ENCODE data around the gene KRT34.
"Not testable (repeated sequence)": the region's sequence is repeated elsewhere in the genome, so short reads cannot be mapped to it uniquely, and the experiment has no call there.

Gene KRT34

DNA sequence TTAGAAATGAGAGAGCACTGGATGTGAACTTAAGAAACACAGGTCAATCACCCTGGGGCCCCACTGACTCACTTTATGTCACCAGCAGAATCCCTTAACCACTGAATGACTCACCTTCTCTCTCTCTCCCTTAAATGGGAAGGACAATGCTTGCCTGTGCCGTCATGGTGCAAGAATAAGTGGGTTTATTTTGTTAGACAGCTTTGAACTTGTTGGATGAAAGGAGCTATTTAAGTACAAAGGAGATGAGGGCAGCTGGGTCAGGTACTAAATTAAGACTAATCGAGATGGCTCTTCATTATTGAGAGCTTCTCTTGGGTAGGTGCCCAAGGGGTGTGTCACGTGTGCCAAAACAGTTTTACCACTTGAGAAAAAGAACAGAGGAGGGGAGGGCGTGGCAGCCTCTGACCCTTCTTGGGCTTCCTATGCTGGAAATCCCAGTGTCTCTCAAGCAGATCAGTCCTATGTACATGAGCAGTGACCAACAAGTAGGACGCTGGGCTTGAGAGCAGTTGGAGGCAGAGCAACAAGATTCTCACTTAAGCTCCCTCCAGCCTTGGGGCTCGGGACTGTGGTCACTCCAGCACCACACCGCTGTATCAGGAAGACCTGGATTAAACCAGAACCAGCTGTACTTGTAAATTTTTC, 22.0 kb upstream of the KRT34 start:
- peak in 1 of 3 donors; percentile 2 for DNase-seq (ENCODE audit: low read depth in 3 of 3, low spot score in 1 of 3)

DNA sequence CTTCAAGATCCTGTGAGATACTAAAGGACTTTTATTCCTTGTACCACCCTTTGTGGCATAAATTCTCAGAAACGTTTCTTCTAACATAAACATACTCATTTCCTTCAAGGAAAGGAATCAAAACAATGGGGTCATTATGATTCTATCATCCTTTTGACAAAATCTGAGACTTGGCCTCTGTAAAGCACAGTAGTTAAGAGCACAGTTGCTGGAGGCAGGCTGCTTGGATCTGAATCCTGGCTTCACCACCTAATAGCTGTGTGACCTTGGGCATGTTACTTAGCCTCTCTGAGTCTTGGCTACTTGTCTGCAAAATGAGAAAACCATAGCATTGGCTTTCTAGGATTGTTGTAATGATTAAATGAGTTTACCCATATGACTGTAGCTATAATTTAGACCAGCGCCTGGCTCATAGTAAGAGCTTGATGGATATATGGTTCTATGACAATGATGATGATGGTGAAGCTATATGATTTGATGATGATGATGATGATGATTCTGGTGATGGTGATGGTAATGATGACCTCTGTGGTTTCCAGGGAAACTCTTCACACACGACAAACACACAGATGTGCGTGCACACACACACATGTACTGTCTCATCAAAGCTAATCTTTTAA, 21.4 kb upstream of the KRT34 start:
- no peak for DNase-seq (ENCODE audit: low read depth in 3 of 3, low spot score in 1 of 3)

DNA sequence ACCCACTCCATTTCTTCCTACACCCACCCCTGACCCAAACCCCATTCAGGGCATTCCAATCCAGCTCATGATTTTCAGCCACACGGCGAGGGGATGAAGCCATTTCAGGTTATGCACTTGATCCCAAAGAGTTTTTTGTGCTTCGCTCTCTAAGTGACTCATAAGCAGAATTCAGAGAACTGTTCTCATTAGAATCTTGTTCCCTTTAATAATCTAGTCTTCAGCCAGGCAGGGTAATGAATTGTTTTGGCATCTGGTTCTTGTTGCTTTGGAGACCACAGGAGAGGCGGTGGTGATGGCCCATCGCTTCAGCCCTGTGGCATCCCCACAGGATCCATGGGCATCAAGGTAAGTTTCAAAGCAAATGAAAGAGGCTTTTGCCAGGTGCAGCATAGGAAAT, 20.1 kb upstream of the KRT34 start:
- DNase-seq (ENCODE audit: low read depth in 3 of 3, low spot score in 1 of 3): no peak

DNA sequence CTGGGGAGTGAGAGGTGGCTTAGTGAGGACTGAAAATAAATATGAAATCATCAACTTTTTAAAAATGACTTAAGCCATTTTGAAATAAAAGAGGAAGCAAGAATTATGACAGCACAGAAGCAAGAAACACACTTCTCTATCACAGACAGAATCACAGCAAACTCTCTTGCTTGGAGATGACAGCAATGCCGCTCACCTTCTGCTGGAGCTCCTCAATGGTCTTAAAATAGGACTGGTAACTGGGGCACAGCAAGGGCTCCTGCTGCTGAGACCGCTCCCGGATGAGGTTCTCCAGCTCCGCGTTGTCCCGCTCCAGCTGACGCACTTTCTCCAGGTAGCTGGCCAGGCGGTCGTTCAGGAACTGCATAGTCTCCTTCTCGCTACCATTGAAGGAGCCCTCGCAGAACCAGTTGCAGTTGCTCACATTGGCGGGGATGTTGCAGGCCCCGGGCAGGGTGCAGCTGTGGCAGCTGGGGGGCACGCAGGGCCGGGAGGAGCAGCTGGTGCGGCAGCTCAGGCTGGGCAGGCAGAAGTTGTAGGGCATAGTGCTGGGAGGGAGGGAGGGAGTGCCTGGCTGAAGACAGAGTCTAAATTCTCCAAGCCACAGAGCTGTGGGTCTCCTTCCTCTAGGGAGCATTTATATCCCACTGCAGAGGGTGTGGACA, 15.0 kb upstream of the KRT34 start, which contains the start of gene KRT31:
Gene KRT31, minus strand, starts transcription at position 613 of the 665 bp plus-strand sequence. Its CDS starts 69 bp downstream, at position 544.
- no peak for DNase-seq (ENCODE audit: low read depth in 3 of 3, low spot score in 1 of 3)

DNA sequence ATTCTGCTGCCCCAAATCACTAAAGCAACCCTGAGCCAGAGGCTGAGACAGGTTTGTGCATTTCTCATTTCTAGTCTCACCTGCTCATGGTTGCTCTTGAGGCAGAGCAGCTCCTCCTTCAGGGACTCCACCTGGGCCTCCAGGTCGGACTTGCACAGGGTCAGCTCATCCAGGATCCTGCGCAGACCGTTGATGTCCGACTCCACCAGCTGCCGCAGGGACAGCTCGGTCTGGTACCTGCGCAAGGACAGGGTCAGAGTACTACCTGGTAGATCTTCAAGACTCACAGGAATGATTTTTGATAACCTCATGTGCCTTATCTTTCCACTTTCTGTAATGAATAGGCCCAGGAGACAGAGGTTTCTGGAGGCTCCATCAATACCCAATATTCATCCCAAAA, 14.2 kb upstream of the KRT34 start:
- DNase-seq (ENCODE audit: low read depth in 3 of 3, low spot score in 1 of 3): no peak

DNA sequence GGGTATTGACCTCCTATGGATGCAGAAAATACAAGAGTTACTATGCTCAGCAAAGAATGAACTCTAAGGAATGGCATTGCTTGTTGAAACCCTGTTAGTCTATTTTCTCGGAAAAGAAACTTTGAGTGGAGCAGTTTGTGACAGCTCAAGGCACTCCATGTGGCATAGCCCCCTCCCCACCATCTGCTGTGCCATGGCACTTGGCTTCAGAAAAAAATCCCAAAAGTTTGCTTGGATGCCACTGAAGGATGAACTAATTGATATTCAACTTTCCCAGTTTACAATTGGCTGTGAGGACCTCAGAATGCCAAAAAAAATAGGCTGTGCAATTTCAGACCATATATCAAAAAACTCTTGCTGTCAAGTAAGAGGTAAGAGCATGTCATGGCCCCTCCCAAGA, 13.5 kb upstream of the KRT34 start:
- DNase-seq (ENCODE audit: low read depth in 3 of 3, low spot score in 1 of 3): no peak

DNA sequence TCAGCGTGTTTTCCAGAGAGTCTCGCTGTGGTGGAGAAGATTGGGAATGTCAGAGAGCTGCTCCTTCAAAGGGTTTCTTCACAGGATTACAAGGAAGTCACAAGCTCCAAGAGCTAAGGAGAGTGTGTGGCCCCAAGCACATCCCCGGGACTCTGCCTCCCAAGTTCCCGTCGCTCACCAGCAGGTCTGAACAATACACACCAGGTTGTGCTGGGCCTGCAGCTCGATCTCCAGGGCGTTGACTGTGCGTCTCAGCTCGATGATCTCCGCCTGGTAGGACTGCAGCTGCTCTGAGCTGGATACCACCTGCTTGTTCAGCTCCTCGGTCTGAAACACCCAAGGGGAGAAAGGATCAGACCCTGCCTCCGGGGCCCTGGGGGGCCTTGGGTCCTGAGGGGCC, 12.9 kb upstream of the KRT34 start:
- not testable (repeated sequence) for DNase-seq (ENCODE audit: low read depth in 3 of 3, low spot score in 1 of 3)

DNA sequence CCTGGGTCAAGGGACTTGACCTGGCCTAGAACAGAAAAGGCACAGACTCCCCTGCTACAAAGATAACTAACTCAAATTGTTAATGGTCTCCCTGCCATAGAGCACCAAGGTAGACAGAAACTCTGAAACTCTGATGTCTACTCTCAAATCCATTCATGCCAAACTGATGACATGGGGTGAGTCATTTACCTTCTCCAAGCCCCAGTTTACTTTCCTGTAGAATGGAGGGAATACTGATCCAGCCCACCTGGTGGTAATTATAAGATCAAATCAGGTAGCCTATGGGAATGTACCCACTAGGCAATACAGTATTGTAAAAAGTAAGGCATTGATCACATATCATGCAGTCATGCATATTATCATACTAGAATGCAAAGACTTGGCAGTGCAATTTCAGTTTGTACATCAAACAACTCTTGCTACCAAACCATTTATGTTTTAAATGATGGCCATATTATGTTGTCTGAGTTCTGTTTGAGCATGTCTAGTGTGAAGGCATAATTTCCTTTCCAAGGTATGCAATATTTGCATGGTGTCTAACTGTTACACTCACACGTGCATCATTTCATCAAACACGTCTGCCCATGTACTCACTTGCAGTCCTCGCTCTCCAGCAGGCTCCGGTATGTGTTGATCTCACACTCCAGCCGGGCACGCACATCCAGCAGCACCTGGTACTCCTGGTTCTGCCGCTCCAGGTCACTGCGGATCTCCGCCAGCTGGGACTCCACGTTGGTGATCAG, 12.3 kb upstream of the KRT34 start:
- DNase-seq (ENCODE audit: low read depth in 3 of 3, low spot score in 1 of 3): no peak

DNA sequence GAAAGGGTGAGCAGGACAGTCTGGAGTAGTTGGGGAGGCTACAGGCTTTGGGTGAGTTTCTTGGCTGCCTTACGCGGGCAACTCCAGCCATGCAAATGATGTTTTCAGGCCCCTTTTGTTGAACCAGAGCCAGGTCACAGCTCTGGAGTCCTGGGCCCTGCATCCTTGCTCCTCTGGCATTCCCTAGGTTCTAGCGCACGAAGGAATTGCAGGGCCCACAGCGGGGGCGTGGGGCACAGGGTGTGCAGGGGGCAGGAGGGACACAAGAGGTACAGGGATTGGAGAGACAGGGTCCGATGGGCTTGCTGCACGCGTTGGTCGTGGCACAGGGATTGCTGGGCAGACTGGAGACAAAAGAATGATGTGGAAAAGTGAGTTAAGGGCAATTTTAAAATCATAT, 11.7 kb upstream of the KRT34 start:
- no peak for DNase-seq (ENCODE audit: low read depth in 3 of 3, low spot score in 1 of 3)

DNA sequence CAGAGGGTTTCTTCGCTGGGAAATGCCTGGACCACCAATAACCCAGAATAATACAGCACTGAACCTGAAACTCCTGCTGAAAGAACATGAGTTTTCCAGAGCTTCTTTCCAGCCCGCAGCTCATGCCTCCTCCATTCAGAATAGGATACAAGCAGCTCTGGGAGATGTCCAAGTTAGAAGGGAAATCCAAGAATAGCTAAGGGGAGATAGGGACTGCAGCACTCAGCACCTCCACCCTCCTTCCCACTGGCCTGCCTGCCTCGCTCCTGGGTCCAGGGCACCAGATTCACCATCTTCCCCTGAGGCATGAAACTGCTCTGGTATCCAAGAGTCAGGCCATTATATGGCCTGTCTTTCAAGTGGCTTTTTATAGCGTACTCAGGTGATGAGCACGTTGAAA, 11.2 kb upstream of the KRT34 start:
- no peak for DNase-seq (ENCODE audit: low read depth in 3 of 3, low spot score in 1 of 3)

DNA sequence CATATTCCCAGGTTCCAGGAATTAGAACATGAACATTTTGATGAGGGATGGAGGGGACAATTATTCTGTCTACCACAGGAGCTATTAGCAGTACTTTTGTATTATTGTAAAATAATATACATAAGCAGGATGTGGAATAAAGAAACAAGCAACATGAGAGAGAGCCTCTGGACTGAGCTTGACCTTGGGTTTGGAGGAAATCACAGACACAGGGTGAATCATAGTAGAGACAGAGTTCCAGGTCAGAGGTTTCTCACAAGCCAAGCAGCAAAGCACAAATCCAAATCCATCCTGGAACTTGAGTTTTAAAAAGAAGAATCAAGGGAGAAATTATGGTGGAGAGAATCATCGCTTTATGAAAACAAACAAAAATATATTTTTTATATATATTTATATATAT, 10.2 kb upstream of the KRT34 start:
- DNase-seq (ENCODE audit: low read depth in 3 of 3, low spot score in 1 of 3): no peak

DNA sequence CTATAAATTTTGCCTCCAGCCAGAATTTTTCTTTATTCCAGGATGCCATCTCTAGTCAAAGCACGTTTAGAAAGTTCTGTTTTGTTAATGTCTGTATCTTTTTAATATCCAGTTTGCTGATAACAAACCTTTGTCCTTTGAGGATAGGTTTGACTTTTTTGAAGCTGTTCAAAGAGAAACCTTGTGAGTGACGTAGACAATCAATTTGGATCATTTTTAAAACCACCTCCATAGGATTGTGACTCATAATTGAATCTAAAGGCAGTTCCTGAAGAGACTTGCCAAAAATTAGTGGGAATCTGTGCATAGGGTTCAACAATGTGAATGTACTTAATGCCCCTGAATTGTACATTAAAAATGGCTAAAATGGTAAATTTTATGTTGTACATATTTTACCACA, 9.4 kb upstream of the KRT34 start:
- DNase-seq (ENCODE audit: low read depth in 3 of 3, low spot score in 1 of 3): no peak

DNA sequence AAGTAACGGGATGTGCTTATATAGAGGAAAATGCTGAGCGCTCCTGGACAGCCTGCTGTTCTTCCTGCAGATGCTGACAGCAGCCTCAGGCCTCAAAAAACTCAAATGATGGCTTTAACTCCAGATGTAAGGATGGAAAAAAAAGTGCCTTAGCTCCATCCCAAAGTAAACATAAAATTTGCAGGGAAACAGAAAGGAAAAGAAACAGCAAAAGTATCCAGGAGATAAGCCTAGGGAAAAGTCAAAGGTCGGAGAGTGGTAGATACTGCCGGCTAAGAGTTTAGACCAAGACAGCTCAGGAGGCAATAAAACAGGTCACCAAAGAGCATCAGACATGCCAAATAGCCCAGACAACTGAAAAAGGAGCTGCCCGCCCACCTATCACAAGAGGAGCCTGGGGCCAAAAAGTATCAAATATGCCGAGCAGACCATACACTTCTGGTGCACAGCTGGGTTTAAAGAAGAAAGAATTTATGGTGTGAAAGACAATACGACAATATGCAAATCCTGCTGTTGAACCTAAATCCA, 8.4 kb upstream of the KRT34 start:
- no peak for DNase-seq (ENCODE audit: low read depth in 3 of 3, low spot score in 1 of 3)

DNA sequence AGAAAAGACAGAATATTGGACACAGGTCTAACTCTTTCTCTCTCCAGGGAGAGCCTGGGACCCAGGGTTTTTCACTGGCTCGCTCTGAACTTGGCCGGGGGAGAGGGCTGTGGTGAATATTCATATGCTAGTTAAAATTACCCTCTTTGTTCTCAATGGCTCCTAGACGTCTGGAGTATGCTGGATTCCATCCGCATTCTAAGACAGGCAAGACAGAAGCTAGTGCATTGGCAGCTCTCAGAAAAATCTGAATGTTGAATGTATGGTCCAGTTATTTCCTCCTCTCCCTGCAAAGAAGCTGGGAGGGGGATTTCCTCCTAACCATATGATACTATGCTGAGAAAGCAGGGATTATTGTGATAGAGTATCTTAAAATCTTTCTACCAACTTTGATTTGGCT, 5.6 kb upstream of the KRT34 start:
- DNase-seq (ENCODE audit: low read depth in 3 of 3, low spot score in 1 of 3): no peak

DNA sequence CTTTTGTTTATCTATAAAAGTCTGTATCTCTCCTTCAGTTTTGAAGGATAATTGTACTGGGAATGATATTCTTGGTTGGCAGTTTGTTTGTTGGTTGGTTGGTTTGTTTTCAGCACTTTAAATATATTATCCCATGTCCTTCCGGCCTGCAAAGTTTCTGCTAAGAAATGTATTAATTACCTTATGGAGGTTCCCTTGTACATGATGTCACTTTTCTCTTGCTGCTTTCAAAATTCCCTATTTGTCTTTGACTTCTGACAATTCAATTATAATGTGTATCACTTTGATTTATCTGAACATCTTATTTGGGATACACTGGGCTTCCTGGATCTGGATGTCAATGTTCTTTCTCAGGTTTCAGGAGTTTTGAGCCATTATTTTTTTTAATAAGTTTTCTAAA, 4.1 kb upstream of the KRT34 start:
- no peak for DNase-seq (ENCODE audit: low read depth in 3 of 3, low spot score in 1 of 3)

DNA sequence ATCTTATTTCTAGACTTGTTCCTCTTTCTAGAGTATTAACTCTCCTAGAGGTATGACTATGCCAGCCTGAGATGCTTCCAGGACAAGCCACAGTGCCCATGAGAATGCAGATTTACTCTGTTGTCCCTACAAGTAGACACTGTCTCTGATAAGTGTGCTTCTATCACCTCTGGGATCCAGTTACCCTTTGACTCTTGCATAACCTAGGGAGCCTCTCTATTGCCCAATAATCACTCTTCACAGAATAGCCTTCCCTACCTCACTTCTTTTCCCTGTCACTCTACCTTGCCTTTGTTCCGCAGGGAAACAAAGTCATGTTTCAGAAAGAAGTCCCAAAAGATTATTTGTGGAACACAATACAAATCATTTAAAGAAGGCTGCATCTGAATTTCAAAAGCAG, 1.6 kb upstream of the KRT34 start:
- no peak for DNase-seq (ENCODE audit: low read depth in 3 of 3, low spot score in 1 of 3)

DNA sequence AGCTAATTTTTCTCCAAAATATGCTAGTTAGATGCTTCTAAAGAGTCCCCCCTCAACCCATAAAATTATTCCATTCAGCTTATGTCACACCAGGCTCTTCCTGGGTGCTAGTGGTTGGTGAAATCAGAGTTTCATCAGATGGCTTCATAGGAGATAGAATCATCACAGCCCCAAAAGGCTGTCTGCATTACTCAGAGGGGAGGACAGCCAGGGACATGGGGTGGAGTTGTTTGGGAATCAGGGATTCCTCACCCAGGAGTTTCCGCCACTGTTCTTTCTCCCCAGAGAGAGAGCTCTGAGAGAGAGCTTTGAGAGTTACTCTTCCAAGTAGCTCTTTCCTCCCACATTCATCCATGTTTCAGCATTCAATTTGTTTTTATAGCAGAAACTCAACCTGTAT, 288 bp upstream of the KRT34 start:
- DNase-seq (ENCODE audit: low read depth in 3 of 3, low spot score in 1 of 3): no peak

DNA sequence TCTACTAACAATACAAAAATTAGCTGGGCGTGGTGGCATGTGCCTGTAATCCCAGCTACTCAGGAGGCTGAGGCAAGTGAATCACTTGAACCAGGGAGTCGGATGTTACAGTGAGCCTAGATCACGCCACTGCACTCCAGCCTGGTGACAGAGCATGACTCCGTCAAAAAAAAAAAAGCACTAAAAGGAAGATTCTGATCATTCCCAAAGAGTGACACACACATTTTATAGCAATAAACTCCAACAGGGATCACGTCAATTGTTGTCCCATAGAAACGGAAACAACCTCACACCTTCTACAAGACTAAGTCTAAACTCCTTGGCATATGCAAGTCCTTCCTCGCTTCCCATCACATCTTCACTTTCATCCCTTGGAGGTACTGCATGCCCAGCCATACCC, 2.0 kb downstream of the KRT34 start:
- DNase-seq (ENCODE audit: low read depth in 3 of 3, low spot score in 1 of 3): not testable (repeated sequence)

DNA sequence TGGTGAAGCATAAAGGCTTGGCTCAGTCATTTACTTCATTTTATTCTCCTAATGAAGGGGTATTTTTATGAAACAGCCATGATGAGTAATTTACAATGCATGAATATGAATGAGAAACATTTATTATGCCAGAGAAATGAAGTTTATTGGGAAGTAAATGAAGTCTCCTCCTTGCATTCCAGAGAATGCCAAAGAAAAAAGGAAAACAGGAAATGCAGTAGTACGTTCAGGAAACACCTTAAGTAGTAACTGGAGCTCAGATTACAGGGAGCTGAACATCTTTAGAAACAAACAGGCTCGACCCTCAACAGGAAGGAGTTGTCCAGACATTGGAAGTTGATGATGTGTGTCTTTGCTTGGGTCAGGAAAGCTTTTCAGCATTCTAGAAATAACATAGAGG, 4.6 kb downstream of the KRT34 start:
- DNase-seq (ENCODE audit: low read depth in 3 of 3, low spot score in 1 of 3): no peak

DNA sequence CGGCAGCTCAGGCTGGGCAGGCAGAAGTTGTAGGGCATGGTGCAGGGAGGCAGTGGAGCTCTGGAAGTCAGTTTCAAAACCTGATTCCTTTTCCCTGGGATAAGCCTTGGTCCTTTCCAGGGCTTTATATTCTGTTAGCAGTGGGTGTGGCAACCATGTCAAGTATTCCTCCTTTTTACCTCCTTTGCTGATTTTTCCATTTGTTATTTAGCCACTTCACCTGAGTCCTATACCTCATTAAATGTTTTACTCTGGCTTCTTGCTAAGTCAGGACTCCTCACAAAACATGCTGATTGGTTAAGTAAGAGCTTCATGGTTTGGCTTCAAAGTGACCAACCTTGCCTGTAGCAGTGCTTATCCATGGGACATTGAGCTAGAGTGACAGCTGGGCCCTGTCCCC, 12.4 kb downstream of the KRT34 start, which contains the start of gene KRT33B:
Gene KRT33B, minus strand, starts transcription at position 101 of the 400 bp plus-strand sequence. Its CDS starts 63 bp downstream, at position 38.
- no peak for DNase-seq (ENCODE audit: low read depth in 3 of 3, low spot score in 1 of 3)

DNA sequence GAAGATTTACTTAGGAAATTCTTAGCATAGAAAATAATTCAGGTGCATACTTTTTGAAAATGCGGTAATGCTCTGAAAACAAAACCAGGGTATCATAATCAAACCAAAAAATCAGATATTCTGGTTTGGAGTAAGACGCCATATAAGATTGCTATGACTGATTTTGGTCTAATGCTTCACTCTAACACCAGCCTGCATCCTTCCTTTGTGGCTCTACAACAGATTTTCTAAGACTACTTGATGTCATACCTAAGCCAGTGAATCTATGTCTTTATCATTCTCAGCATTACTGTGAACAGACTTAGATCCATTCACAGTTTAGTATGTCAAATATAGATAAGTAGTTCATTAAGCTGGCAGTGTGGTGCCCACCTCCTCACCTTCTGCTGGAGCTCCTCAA, 13.1 kb downstream of the KRT34 start:
- no peak for DNase-seq (ENCODE audit: low read depth in 3 of 3, low spot score in 1 of 3)

All from stimulated activated CD4-positive, alpha-beta T cell treated with anti-CD3 and anti-CD28 coated beads, TNF-alpha, amount 100 ng/mL, for 1 hour (primary cell).